ENCODE measurements around the gene MACIR. TPM values are rescaled to one million over a fixed set of nuclear protein-coding genes. Genes with fewer than 3 reads are reported as not detected.

Gene MACIR
- total RNA-seq, 1 donor from 2014 or later, result 5.5 TPM

- DNase-seq, result no peak
- intact Hi-C loops (cut with micrococcal nuclease), result no loop called here
- TF ChIP-seq CTCF (IDR thresholded peaks at IDR 0.05; ENCODE audit: borderline replicate concordance), result no peak
- no peak overlapping the region for H3K4me3 ChIP-seq
- no peaks in the 10 kb centered on the region for H3K36me3 ChIP-seq
- H3K9me3 ChIP-seq (replicated peaks), result no peaks in the 10 kb centered on the region
- no peak overlapping the region for H3K27ac ChIP-seq (replicated peaks)
- H3K4me1 ChIP-seq, result no peaks in the 10 kb centered on the region
- H3K27me3 ChIP-seq (ENCODE audit: low read depth), result no peaks in the 10 kb centered on the region
Measured at GRCh38 chr5:103308774-103309173, 50.2 kb downstream of the MACIR start.

- no peak for TF ChIP-seq CTCF (IDR thresholded peaks at IDR 0.05; ENCODE audit: borderline replicate concordance)
- no peaks in the 10 kb centered on the region for H3K36me3 ChIP-seq
- no peak overlapping the region for H3K4me3 ChIP-seq
- no peaks in the 10 kb centered on the region for H3K4me1 ChIP-seq
- intact Hi-C loops (cut with micrococcal nuclease), result no loop called here
- no peaks in the 10 kb centered on the region for H3K27me3 ChIP-seq (ENCODE audit: low read depth)
- H3K27ac ChIP-seq (replicated peaks), result no peak overlapping the region
- no peak for DNase-seq
- no peaks in the 10 kb centered on the region for H3K9me3 ChIP-seq (replicated peaks)
Measured at GRCh38 chr5:103313056-103313455, 54.5 kb downstream of the MACIR start.

- Histone ChIP-seq H3K9me3 (replicated peaks) (no peaks in the 10 kb centered on the region), H3K4me3 (no peak overlapping the region), H3K27ac (replicated peaks) (no peak overlapping the region), H3K4me1 (no peaks in the 10 kb centered on the region), H3K27me3 (ENCODE audit: low read depth) (no peaks in the 10 kb centered on the region), H3K36me3 (no peaks in the 10 kb centered on the region)
- no peak for DNase-seq
- no peak for TF ChIP-seq CTCF (IDR thresholded peaks at IDR 0.05; ENCODE audit: borderline replicate concordance)
- intact Hi-C loops (cut with micrococcal nuclease), result no loop called here
Measured at GRCh38 chr5:103315455-103315854, 56.9 kb downstream of the MACIR start.

DNA sequence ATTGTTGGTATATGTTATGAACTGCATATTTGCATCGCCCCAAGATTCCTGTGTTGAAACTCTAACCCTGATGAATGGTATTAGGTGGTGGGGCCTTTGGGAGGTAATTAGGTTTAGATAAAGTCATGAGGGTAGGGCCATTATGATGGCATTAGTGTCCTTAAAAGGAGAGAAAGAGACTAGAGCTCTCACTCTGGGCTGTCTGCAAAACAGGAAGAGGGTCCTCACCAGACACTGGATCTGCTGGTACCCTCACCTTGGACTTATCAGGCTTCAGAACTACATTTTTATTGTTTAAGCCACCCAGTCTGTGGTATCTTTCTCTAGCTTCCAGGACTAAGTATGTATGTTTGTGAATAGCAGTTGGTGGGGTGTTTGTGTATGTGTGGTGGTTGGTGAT, 68.9 kb downstream of the MACIR start:
- H3K4me3 ChIP-seq, result no peak overlapping the region
- H3K27me3 ChIP-seq (ENCODE audit: low read depth), result no peaks in the 10 kb centered on the region
- intact Hi-C loops (cut with micrococcal nuclease), result no loop called here
- no peaks in the 10 kb centered on the region for H3K36me3 ChIP-seq
- no peak for DNase-seq
- TF ChIP-seq CTCF (IDR thresholded peaks at IDR 0.05; ENCODE audit: borderline replicate concordance), result no peak
- no peaks in the 10 kb centered on the region for H3K9me3 ChIP-seq (replicated peaks)
- no peak overlapping the region for H3K27ac ChIP-seq (replicated peaks)
- no peaks in the 10 kb centered on the region for H3K4me1 ChIP-seq

- no peak for TF ChIP-seq CTCF (IDR thresholded peaks at IDR 0.05; ENCODE audit: borderline replicate concordance)
- Histone ChIP-seq H3K9me3 (replicated peaks) (no peaks in the 10 kb centered on the region), H3K36me3 (no peaks in the 10 kb centered on the region), H3K4me1 (no peaks in the 10 kb centered on the region), H3K27ac (replicated peaks) (no peak overlapping the region), H3K27me3 (ENCODE audit: low read depth) (no peaks in the 10 kb centered on the region), H3K4me3 (no peak overlapping the region)
- intact Hi-C loops (cut with micrococcal nuclease), result no loop called here
- DNase-seq, result no peak
Measured at GRCh38 chr5:103327893-103328292, 69.3 kb downstream of the MACIR start.

Other genes with a start within 250 kb of the MACIR start
- 14.1 TPM for gene GIN1, start 138.6 kb upstream of the MACIR start, total RNA-seq
- gene PPIP5K2, start 138.5 kb upstream of the MACIR start, total RNA-seq, result 28.5 TPM